HepG2 (cell line): Measurements from ENCODE around the gene NUP85. TPM values are rescaled to one million over a fixed set of nuclear protein-coding genes. Genes with fewer than 3 reads are reported as not detected.

Source experiments
- CBX5 ChIP-seq: sonication (generic); formaldehyde crosslinking; IDR thresholded peaks from 2 replicates; pipeline ENCODE4 v1.4.0; 2020; ENCODE audit warnings: missing genetic modification reagents, borderline replicate concordance
- DR1 ChIP-seq: sonication (generic); formaldehyde crosslinking; IDR thresholded peaks from 2 replicates; pipeline ENCODE4 v1.8.0; 2021; ENCODE audit warnings: mild to moderate bottlenecking, missing genetic modification reagents, inconsistent platforms
- E2F5 ChIP-seq: sonication (generic); formaldehyde crosslinking; conservative IDR thresholded peaks from 2 replicates; pipeline ENCODE4 v1.4.0; 2020; ENCODE audit warnings: missing genetic modification reagents
- HDAC2 ChIP-seq: sonication (generic); formaldehyde crosslinking; IDR thresholded peaks from 2 replicates; pipeline ENCODE4 v1.4.0; 2020; ENCODE audit warnings: missing genetic modification reagents
- JUND ChIP-seq: sonication (generic); formaldehyde crosslinking; IDR thresholded peaks from 2 replicates; pipeline ENCODE4 v1.8.0; 2022; ENCODE audit warnings: mild to moderate bottlenecking, missing genetic modification reagents
- KLF16 ChIP-seq, 2 experiments: sonication (generic) in 1 of 2; formaldehyde crosslinking in 1 of 2; IDR thresholded peaks; 2 replicates each; pipeline versions ENCODE4 v1.6.1 to v1.8.0; 2016 to 2023; ENCODE audit warnings: missing genetic modification reagents in 2 of 2, missing compliant biosample characterization in 1 of 2
- MAFK ChIP-seq, 2 experiments: IDR thresholded peaks in 1 of 2; conservative IDR thresholded peaks in 1 of 2; 2 replicates each; pipeline ENCODE4 v1.6.1; 2011; ENCODE audit warnings: improper control_type of control experiment in 2 of 2, low read length in 2 of 2
- NKX3-1 ChIP-seq: sonication (generic); formaldehyde crosslinking; IDR thresholded peaks from 2 replicates; pipeline ENCODE4 v1.5.0; 2020; ENCODE audit warnings: missing genetic modification reagents
- RAD21 ChIP-seq: fragments of 450-650 bp; formaldehyde crosslinking; IDR thresholded peaks from 2 replicates; pipeline ENCODE4 v1.5.0; 2020; ENCODE audit warnings: mild to moderate bottlenecking
- RARG ChIP-seq: sonication (generic); formaldehyde crosslinking; IDR thresholded peaks from 2 replicates; pipeline ENCODE4 v1.4.0; 2020; ENCODE audit warnings: low read depth, mild to moderate bottlenecking, missing genetic modification reagents
- SAP130 ChIP-seq: IDR thresholded peaks from 2 replicates; pipeline ENCODE4 v1.6.1; 2016; ENCODE audit warnings: low read depth
- SATB2 ChIP-seq: sonication (generic); formaldehyde crosslinking; IDR thresholded peaks from 2 replicates; pipeline ENCODE4 v1.5.0; 2020; ENCODE audit warnings: missing genetic modification reagents
- SP2 ChIP-seq: sonication (generic); formaldehyde crosslinking; IDR thresholded peaks from 2 replicates; pipeline ENCODE4 v1.5.1; 2020; ENCODE audit warnings: mild to moderate bottlenecking, missing genetic modification reagents
- TEAD2 ChIP-seq: sonication (generic); formaldehyde crosslinking; IDR thresholded peaks from 2 replicates; pipeline ENCODE4 v1.9.0; 2021; ENCODE audit warnings: missing genetic modification reagents
- ZBTB20 ChIP-seq: sonication (generic); formaldehyde crosslinking; IDR thresholded peaks from 2 replicates; pipeline ENCODE4 v1.8.1; 2023; ENCODE audit warnings: missing genetic modification reagents, low read depth, mild to moderate bottlenecking, borderline replicate concordance
- ZBTB3 ChIP-seq: sonication (generic); formaldehyde crosslinking; IDR thresholded peaks from 2 replicates; pipeline ENCODE4 v1.4.0; 2020; ENCODE audit warnings: low read depth, mild to moderate bottlenecking, moderate library complexity, missing genetic modification reagents, borderline replicate concordance
- ZNF34 ChIP-seq: sonication (generic); formaldehyde crosslinking; IDR thresholded peaks from 2 replicates; pipeline ENCODE4 v1.4.0; 2020; ENCODE audit warnings: mild to moderate bottlenecking, missing genetic modification reagents, borderline replicate concordance
- ZNF350 ChIP-seq: sonication (generic); formaldehyde crosslinking; IDR thresholded peaks from 2 replicates; pipeline ENCODE4 v1.4.0; 2020; ENCODE audit warnings: mild to moderate bottlenecking, low read depth, missing genetic modification reagents, borderline replicate concordance
- ZNF430 ChIP-seq: sonication (generic); formaldehyde crosslinking; IDR thresholded peaks from 2 replicates; pipeline ENCODE4 v1.9.0; 2021; ENCODE audit warnings: mild to moderate bottlenecking, missing genetic modification reagents
- ZNF432 ChIP-seq: sonication (generic); formaldehyde crosslinking; IDR thresholded peaks from 2 replicates; pipeline ENCODE4 v1.5.0; 2020; ENCODE audit warnings: missing genetic modification reagents, mild to moderate bottlenecking, borderline replicate concordance
- ZNF546 ChIP-seq: sonication (generic); formaldehyde crosslinking; conservative IDR thresholded peaks from 2 replicates; pipeline ENCODE4 v1.8.1; 2023; ENCODE audit warnings: mild to moderate bottlenecking, missing genetic modification reagents
- ZNF615 ChIP-seq: sonication (generic); formaldehyde crosslinking; IDR thresholded peaks from 2 replicates; pipeline ENCODE4 v1.5.0; 2020; ENCODE audit warnings: mild to moderate bottlenecking, missing genetic modification reagents, borderline replicate concordance
- ZNF761 ChIP-seq: sonication (generic); formaldehyde crosslinking; conservative IDR thresholded peaks from 2 replicates; pipeline ENCODE4 v1.4.0; 2020; ENCODE audit warnings: mild to moderate bottlenecking, missing genetic modification reagents
- ZXDC ChIP-seq: sonication (generic); formaldehyde crosslinking; IDR thresholded peaks from 2 replicates; pipeline ENCODE4 v1.5.0; 2020; ENCODE audit warnings: mild to moderate bottlenecking, missing genetic modification reagents
- polyA plus RNA-seq, 8 experiments: library from polyadenylated mRNA; depleted of rRNA in 3 of 8; stranded (reverse) in 7 of 8; unstranded in 1 of 8; fragments of >200 nt; fragmentation: Illumina TruSeq in 4 of 8; extraction: Trizol in 4 of 8; gene quantifications; 2 replicates each; pipeline versions ENCODE4 v1.2.1 to v1.2.3, GENCODE V29; 2011 to 2016; ENCODE audit warnings: low read depth in 4 of 8, missing spikeins in 1 of 8, mixed read lengths in 1 of 8; ENCODE audit not compliant: insufficient read depth in 1 of 8
- total RNA-seq, 5 experiments: library from RNA; depleted of rRNA; stranded (reverse); fragments of >200 nt; fragmentation: Illumina TruSeq; extraction: Trizol; gene quantifications; 2 replicates each; pipeline ENCODE4 v1.2.3, GENCODE V29; 2016; ENCODE audit warnings: low read depth in 1 of 5

NUP85 gene
- total and polyA plus RNA-seq, 2 of the 13 experiments (the other 11 are each of a cell fraction or from before 2014, with no cell fraction given): 89.1 to 124 TPM

- TF ChIP-seq ZNF761 (CRISPR knock-in tag) (no peak), ZNF430 (CRISPR knock-in tag) (0 out of 2 replicates have a peak, but pooled peaks have one; percentile 56), JUND (CRISPR knock-in tag) (no peak), TEAD2 (CRISPR knock-in tag) (no peak; the same call in 1 of the 2 replicates), RARG (CRISPR knock-in tag) (no peak), ZNF546 (CRISPR knock-in tag) (no peak), NKX3-1 (peak; percentile 33; the same call in 1 of the 2 replicates), DR1 (CRISPR knock-in tag) (peak; percentile 90), CBX5 (CRISPR knock-in tag) (no peak), E2F5 (CRISPR knock-in tag) (peak; percentile 55; the same call in 1 of the 2 replicates), ZNF432 (CRISPR knock-in tag) (no peak), SAP130 (CRISPR knock-in tag) (peak; percentile 74), SP2 (CRISPR knock-in tag) (0 out of 2 replicates have a peak, but pooled peaks have one; percentile 51), ZNF34 (CRISPR knock-in tag) (no peak), SATB2 (CRISPR knock-in tag) (peak; percentile 90), ZXDC (CRISPR knock-in tag) (0 out of 2 replicates have a peak, but pooled peaks have one; percentile 47), ZNF615 (CRISPR knock-in tag) (no peak), ZBTB20 (CRISPR knock-in tag) (no peak), HDAC2 (peak; percentile 8; the same call in 1 of the 2 replicates), MAFK (conservative IDR thresholded peaks at IDR 0.05 in 1 of 2, IDR thresholded peaks at IDR 0.05 in 1 of 2; ENCODE audit: low read length in 2 of 2) (no peak), KLF16 (CRISPR knock-in tag; IDR thresholded peaks at IDR 0.05) (peak in 1 of 2 experiments; percentile 79; a peak in 2 of 4 replicates), ZBTB3 (no peak), RAD21 (CRISPR knock-in tag) (peak; percentile 61; the same call in 1 of the 2 replicates), ZNF350 (CRISPR knock-in tag) (no peak)
Observed at GRCh38 chr17:75182569-75183436, 22.7 kb upstream of the NUP85 start, which contains the start of gene SUMO2 (continued).
